ENCODE data around the gene PALD1.

- TF ChIP-seq PML (IDR thresholded peaks at IDR 0.05; ENCODE audit: low read length) (no peak), PRPF4 (IDR thresholded peaks at IDR 0.05; ENCODE audit: insufficient read depth, low read depth, low read length, poor library complexity, severe bottlenecking) (no peak), NFIX (CRISPR knock-in tag; IDR thresholded peaks at IDR 0.05; ENCODE audit: low read depth) (no peak), KLF10 (CRISPR knock-in tag; IDR thresholded peaks at IDR 0.05) (no peak), LEF1 (IDR thresholded peaks at IDR 0.05) (no peak), HNRNPH1 (optimal IDR thresholded peaks at IDR 0.05; ENCODE audit: low read depth, low read length) (no peak), SIN3A (IDR thresholded peaks at IDR 0.05; ENCODE audit: borderline replicate concordance in 2 of 2, control insufficient read depth in 1 of 2, low read depth in 2 of 2, low read length in 2 of 2) (no peak), GTF3C2 (IDR thresholded peaks at IDR 0.05; ENCODE audit: borderline replicate concordance, extremely low read depth, insufficient read length) (no peak)
Measured at GRCh38 chr10:70597856-70598815, 119.6 kb downstream of the PALD1 start.
